GM12875 (cell line): ENCODE measurements around the gene TLL2.

Experiments used
- H3K4me3 ChIP-seq: one replicate; pipeline ENCODE4 v1.5.1; 2011; ENCODE audit warnings: low read depth, low read length, control low read depth
- CTCF ChIP-seq: IDR thresholded peaks from 2 replicates; pipeline ENCODE4 v1.5.1; 2011; ENCODE audit warnings: low read depth, mild to moderate bottlenecking, control low read depth, inconsistent platforms, low read length, moderate library complexity, borderline replicate concordance; ENCODE audit not compliant: insufficient read depth

Gene TLL2

GRCh38 chr10:96395931-96396877, 117.5 kb downstream of the TLL2 start:
- no peak overlapping the region for H3K4me3 ChIP-seq
- peak; percentile 84 for TF ChIP-seq CTCF

GRCh38 chr10:96390460-96390864, 123.3 kb downstream of the TLL2 start:
- H3K4me3 ChIP-seq, result no peak overlapping the region
- TF ChIP-seq CTCF, result no peak

- H3K4me3 ChIP-seq, result no peak overlapping the region
- no peak for TF ChIP-seq CTCF
Observed at GRCh38 chr10:96389785-96390184, 123.9 kb downstream of the TLL2 start.

GRCh38 chr10:96387601-96388000, 126.1 kb downstream of the TLL2 start:
- H3K4me3 ChIP-seq, result no peak overlapping the region
- no peak for TF ChIP-seq CTCF

GRCh38 chr10:96387161-96387560, 126.6 kb downstream of the TLL2 start:
- H3K4me3 ChIP-seq, result no peak overlapping the region
- no peak for TF ChIP-seq CTCF

- no peak for TF ChIP-seq CTCF
- no peak overlapping the region for H3K4me3 ChIP-seq
Observed at GRCh38 chr10:96384506-96384905, 129.2 kb downstream of the TLL2 start.

GRCh38 chr10:96380821-96381220, 132.9 kb downstream of the TLL2 start:
- TF ChIP-seq CTCF, result no peak
- H3K4me3 ChIP-seq, result no peak overlapping the region
